GM21786 (cell line): ENCODE measurements around the gene TLE1.

Source experiments
- ATAC-seq: cut with Tn5 transposase; IDR thresholded peaks from one replicate; pipeline ENCODE4 v1.9.1; 2021; ENCODE audit not compliant: unreplicated experiment

Gene TLE1

DNA sequence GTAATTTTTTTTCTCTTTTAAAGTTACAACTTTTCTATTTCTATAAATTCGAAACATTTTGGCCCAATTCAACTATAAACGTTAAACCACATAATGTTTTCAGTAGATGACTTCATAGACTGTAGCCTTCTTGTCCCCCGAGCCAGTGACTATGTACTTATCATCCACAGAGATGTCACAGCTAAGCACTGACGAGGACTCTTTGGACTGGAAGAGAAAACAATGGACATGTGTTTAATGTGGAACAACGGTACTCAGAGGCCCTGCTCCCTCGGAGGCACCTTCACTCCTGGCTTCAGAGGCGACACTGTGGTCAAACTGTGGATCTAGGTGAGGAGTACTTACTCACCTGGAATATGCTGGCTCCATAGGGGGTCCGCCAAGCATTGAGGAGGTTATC, 105.2 kb downstream of the TLE1 start:
- no peak for ATAC-seq

DNA sequence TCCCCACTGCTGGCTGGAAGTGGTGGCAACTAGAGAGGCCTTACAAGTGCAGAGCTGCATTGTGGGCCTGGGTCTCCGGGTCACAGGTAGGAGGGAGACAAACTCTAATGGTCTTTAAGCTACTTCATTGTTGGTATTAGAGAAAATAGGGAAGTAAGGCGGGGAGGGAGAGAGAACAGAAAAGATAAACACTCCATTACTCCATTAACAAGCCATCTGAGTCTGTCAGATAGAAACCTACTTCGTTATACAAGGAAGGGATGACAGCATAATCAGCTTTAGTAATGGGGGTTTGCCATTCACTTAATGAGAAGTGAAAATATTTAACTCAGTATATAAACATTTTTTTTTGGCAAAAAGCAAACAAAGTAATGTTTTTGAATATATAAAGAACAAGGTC, 107.4 kb downstream of the TLE1 start:
- no peak for ATAC-seq

DNA sequence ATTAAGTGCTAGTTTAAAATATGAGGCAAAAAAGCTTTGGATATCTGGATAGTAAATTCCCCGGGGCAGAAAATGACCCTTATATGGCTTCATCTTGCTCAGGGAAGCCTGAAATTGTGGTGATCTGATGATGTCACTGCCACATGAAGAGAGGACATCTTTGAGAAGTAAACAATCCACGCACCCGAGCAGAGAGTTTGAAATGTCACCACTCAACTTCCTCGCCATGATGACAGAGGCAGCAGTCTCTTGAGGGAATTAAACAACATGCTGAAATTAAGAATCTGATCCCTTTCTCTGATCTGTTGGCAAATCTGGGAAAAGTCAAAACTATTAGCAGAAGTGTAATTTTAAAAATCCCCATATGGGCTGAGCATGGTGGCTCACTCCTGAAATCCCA, 110.0 kb downstream of the TLE1 start:
- no peak for ATAC-seq

DNA sequence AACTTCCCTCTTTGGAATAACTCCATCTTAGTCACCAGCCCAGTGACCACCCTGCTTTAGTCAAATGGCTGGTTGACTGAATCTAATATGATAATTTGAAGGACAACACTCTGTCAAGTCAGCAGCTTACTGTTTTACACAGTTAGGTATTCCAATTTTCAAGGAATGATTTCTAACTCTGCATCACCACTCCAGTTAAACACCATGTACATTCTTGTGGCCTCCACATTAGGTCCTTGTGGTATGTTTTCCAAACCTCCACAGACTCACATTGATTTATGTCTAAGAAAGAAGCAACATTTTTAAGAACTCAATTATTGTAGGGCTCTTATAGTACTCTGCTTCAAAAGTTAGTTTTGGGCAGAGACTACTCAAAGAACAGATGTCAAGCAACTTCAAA, 110.7 kb downstream of the TLE1 start:
- ATAC-seq, result no peak

DNA sequence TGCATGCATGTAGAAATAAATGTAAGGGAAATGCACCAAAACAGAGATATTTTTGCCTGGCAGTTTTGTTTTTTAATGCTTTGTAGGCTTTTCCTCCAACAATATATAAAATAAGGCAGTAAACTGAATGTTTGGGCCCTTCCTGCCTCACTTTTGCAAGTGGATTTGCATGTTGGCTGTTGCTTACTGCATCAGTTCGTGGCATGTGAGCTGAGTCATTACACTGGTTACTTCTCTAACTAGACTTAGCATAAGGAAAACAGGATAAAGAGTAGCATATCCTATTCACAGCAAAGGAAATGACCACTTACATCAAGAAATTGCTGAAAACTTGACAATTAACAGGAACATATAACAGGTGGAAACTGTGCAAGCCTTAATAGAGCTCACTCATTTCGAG, 113.4 kb downstream of the TLE1 start:
- no peak for ATAC-seq

DNA sequence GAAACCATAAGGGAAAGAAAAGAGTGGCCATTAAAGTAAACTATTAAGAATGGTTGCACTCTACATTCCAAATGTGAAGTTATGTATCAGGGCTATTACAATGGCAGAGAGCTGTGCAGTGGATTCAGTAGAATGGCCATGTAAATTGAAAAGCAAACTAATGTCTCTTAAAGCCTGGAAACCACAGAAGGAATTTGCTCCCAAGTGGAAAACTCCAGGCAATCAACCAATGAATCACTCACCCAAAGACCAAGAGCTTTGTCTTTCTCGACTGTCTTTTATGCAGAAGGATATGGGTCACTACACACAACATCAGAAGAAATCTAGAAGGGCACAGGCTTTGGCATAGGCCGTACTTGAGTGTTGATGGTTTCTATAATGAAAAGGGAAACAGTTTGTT, 114.9 kb downstream of the TLE1 start:
- ATAC-seq, result no peak

DNA sequence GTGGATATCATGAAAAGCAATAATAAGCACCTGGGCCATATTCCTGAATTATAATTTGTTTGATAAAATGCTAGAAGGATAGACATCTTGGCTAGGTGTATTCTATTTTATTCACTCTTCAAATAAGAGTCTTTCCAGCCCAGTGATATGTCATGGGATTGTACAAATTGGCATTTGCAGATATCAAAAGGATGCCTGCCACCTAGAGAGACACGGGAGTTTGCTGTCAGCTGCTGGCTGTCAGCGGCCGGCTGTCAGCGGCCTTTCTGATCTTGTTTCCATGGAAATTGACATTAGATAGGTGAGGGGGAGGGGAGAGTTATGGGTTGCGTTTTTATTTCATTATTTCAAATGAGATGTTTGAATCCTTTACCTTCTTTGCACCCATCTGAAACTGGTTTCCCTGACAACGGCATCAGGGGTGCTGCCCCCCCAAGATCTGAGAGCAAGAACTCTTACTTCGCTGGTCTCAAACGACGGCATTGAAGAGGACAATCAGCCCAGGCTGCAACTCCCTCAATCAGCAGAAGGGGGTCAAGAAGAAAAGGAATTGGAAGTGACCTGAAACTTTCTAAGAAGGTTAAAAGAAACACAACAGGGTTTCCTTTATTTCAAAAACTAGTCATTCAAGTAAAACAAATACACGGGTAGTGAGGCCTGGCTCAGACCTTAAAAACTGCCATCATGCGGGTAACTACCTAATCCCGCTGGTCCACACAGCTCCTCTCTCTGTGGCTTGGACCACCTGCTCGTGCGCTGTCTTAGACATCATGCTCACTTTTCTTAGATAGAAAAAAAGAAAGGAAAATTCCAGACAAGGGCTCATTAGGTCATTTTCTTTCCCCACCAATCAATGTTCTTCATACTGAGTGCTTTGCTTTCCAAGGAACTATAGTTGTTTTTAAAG, 115.7 kb downstream of the TLE1 start:
- ATAC-seq, result no peak

DNA sequence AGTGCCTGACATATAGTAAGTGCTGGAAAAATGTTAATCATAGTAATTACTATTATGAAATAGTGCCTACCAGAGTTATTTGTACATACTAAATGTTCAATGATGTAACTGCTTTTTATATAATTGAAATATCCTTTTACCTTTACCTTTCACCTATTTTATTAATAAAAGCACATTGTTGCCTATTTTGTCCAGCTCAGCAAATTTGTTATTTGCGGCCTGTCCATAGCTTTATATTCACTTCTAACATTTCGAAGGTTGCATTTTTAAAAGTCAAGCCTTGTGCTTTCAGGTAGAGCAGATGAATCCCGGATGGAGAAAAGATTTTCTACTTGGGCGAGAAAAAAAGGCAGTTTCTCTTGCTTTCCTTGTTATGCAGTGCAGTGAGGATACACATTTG, 119.3 kb downstream of the TLE1 start:
- ATAC-seq, result no peak

DNA sequence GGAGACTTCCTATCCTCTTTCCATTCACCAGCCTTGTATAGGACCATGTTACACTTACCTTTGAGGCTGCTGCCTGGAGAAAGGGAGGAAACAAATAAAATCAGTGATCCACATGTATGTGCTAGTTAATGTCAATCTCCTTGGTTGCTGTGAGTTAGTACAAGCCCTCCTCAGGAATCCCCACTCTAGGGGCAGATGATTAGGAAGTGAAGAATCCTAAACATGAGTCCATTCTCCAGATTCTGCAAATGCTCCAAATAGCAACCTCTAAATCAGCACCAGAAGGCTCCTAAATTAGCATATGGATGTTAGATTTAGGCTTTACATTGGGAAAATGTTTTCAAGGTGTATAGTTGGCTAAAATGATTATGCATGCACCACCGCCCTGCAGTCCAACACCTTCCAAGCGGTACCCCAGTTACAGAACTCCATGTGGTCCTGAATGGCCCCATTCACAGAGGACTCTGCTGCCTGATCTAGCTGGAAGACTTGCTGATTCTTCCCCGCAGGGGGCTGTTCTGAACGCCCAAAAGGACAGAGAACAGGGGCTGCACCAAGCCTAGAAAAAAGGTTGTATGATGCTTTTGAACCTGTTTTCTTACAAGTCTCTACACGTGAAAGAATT, 123.2 kb downstream of the TLE1 start:
- no peak for ATAC-seq

DNA sequence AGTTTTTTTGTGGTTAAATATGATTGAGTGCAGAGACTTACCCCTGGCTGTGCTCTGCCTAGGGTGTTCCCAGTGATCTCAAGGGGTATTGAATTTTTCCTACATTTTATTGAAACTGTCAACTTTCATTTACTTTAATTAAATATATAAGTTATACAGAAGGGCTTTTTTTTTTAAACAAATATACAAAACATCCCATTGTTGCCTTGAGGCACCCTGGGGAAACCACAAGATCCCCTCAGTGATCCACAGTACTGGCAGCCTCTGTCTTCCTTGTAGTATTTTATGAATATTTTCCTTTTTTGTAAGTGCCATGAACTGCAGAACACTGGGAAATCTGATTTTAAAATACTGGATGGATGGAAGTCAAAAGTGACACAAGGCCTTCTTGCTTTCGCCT, 123.7 kb downstream of the TLE1 start:
- ATAC-seq, result no peak

DNA sequence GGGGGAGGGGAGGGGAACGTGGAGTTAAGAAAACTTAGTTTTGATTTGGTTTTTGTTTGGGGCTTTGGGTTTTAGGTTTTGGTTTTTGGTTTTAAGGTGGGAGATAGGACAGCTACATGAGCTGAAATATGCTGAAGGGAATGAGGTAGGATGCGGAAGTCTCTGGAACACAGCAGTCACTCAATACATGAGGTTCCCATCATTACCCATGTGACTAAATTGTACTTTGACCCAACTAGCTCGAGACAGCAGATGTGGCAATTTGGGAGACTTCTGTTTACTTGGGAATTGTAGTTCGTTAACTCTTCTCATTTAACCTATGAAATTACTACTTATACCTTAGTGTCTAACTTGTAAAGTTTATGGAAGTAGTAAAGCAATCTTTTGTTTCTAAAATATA, 124.2 kb downstream of the TLE1 start:
- ATAC-seq, result no peak

DNA sequence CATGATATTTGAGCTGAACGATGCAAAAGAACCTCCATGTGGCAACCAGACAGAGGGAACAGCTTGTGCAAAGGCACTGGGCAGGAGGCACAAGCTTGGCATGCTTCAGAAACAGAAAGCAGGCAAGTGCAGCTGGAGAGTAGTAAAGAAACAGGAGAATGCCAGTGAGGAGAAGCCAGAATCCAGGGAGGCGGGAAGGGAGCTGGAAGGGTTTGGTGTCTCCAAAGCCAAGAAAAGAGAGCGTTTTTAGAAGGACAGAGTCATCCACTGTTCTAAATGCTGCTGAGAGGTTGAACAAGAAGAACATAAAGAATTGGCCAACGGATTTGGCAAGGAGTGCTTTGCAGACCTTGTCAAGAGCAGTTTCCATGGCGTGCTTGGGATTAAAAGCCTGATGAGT, 124.7 kb downstream of the TLE1 start:
- ATAC-seq, result no peak

DNA sequence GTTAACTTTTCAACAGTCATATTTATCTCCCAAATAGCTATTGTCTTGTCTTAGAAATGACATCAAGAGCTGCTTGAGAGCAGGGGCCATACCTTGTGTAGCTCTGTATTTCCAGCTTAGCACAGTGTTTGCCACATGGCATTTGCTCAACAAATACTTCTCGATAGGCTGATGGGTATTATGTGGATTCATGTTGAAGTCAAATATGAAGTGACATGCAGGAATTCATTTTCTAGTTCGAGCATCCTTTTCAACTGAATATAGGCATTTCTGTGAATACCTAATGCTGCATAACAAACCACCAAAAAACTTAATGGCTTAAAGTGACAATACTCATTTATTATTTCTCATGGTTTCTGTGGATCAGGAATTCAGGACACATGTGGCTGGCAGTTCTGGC, 125.6 kb downstream of the TLE1 start:
- no peak for ATAC-seq

DNA sequence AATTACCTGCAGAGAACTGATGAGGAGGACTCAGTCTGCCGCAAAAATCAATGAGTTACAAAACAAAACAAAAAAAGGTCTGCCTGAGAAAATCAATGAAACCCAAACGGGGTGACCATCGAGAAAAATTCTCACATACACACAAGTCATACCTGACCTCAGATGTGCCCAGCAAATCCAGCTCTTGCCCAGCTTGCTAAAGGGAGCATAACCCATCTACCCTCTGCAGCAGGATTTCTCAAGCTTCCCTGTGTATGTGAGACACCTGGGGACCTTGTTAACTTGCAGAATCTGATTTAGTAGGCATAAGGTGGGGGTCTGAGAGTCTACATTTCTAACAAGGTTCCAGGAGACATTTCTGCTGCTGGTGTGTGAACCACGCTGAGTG, 126.3 kb downstream of the TLE1 start:
- ATAC-seq, result no peak

DNA sequence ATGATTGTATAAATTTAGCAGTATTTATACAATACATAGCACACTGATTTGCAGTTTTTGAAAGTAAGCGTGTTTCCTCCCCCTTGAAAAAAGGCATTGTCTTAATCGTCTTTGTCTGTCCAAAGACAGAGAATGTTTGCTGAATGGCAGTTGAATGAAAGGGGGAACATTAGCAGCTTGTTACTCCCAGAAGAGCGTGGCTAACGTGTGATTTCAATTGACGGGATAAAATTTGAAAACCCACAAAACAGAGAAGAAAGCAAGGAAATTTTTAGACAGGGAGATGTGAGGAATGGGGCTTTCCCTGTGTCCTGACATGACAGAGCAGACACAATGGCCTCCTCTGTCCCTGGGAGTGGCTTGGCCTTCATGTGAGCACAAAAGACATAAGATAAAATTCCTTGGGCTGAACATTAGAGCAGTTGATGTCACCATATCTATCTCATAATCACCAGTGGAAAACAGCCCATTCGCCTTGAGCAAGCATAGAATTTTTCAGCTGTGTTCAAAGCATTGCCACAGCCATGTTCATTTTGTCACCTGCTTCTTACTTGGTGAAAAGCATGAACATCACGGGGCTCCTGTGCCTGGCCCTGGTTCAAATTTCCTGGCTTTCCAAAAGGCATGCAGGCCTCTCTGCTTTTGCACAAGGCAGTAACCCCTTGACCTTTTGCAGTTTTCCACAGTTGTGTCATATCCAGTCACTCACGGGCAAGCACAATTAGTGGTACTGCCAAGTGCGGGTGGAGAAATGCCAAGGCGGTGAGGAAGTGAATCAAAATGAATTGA, 126.9 kb downstream of the TLE1 start:
- ATAC-seq, result no peak

DNA sequence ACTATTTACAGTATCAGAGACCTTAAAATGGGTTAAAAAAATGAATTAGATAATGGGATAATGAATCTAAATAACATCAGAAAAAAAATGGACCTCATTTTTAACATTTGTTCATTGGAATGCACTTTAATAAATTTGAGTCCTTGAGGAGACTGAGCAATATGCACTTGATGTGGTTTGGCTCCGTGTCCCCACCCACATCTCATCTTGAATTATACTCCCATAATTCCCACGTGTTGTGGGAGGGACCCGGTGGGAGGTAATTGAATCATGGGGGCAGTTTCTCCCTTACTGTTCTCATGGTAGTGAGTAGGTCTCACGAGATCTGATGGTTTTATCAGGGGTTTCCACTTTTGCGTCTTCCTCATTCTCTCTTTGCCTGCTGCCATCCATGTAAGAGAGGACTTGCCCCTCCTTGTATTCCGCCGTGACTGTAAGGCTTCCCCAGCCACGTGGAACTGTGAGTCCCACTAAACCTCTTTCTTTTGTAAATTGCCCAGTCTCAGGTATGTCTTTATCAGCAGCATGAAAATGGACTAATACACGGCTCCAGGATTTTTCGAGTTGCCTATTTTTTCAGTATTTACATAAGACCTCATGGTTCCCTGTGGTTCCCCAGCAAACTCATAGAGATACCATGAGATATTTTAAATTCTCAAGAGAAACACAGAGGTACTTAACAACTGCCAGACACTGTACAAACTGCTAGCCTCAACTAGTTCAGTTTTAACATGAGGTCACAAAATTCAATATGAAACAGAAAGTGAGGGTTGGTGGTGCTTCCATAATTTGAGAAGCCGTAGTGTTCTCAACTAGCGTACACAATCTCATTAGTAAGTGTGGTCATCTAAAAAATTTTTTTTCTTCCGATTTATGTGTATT, 128.3 kb downstream of the TLE1 start:
- ATAC-seq, result no peak

DNA sequence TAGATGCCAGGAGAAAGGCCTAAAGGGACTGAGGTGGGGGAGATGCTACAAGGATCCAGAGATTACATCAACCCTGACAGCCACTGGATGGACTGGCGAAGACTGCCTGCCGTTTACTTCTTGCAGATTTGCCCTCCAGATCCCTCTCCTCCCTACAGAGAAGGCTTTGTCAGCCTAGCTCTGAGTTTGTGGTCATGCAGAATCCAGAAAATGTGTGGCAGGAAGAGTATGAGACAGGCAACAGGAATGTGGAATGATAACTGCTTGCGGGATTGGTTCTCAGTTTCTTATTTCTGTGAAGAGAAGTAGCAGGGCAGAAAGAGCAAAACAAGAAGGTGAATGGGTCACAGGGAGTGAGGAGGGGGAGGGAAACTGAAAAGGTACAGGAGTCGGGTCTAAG, 129.6 kb downstream of the TLE1 start:
- ATAC-seq, result no peak

DNA sequence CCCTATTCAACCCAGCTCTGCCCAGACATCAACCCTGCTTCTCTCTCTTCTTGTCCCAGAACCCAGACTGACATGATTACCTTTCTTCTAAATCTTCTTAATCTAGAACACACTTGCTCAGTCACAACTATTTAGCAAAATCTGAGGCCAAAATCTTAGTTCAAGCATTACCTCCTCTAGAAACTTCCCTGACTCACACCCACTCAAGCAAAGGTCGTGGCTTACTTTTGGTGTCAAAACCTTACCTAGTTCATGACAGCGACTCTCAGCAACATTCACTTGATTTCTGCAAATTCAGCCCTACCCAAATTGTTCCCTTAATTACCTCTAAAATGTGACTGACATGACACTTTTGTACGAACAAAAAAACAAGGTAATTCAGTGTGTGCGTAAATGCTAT, 130.2 kb downstream of the TLE1 start:
- no peak for ATAC-seq

DNA sequence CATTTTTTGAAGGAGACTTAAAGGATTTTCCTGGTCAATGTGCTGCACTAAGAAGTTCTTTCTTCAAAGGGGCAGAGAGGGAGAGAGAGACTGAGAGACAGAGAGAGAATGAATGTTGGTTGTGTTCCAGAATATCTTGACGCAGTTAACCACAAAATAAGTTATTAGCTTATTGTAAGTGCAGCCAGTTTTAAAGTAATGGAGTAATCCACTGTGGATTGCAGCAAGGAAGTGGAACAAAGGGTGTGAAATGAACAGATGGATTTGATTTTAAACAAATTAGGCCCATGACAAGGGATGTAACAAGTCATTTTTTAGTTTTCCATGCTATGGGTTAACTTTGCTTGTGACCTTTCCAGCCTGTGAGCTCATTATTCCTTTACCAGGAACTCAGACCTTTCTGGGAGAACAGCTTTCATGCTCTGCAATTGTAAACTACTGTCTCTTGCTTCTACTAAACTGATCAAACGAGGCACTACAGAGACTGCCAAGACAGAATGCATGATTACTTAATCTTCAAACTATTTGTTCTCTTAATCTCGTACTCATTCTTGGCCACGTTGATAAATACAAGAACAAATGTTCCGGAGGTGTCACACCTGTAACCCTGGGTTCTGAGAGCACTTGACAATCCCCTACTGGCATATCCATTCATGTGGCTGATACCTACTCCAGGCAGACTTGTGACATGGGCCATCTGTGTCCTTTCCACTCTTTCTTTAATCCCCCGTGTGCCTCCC, 131.1 kb downstream of the TLE1 start:
- no peak for ATAC-seq

DNA sequence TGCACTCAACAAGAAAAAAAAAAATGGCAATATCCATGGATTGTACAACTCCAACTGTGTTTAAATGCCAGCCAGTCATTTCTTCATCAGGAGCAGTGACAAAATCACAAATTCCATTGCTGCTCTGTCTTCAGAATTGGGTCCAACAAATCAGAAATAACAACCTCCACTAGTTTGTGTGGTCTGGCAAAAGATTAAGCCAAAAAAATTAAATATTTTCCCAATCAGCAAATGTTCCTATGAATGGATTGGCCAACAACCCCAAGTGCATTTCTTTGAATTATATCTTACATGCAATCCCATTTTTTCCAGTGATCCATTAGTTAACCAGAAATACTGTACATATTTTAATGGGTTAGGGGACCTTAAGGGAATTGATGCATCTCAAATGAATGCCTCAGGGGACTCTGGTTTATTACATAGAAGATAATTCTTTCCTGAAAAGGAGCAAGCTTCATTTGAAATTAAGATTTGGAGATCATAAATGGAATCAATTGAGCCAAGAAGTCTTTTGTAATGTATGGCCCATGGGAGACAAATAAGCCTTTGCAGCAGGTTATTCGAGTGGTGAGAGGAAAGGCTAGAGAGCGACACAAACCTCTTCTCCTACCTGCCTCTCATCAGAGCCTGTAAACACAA, 131.8 kb downstream of the TLE1 start:
- no peak for ATAC-seq
